ENCODE measurements around the gene HS3ST3A1. TPM values are rescaled to one million over a fixed set of nuclear protein-coding genes. Genes with fewer than 3 reads are reported as not detected.

The HS3ST3A1 gene
- total RNA-seq, 1 donor from 2014 or later: 14.7 TPM

- Mint-ChIP-seq H3K4me1 (no peaks in the 10 kb centered on the region), H3K4me3 (no peak overlapping the region), H3K9me3 (peaks cover 8% of the 10 kb centered on the region), H3K27me3 (ENCODE audit: low read depth) (no peaks in the 10 kb centered on the region), H3K27ac (ENCODE audit: unreplicated experiment) (no peak overlapping the region), H3K36me3 (ENCODE audit: low read depth) (peaks cover 9% of the 10 kb centered on the region)
- TF ChIP-seq CTCF (conservative IDR thresholded peaks at IDR 0.05): no peak
- no peak for DNase-seq (ENCODE audit: low read depth, low spot score)
Measured at GRCh38 chr17:13609941-13610340, 8.2 kb upstream of the HS3ST3A1 start.

GRCh38 chr17:13601322-13601775 lies 380 bp downstream of the HS3ST3A1 start:
- no peak for DNase-seq (ENCODE audit: low read depth, low spot score)
- peaks cover 51% of the 10 kb centered on the region for H3K4me1 Mint-ChIP-seq
- no peaks in the 10 kb centered on the region for H3K36me3 Mint-ChIP-seq (ENCODE audit: low read depth)
- no peak overlapping the region for H3K27ac Mint-ChIP-seq (ENCODE audit: unreplicated experiment)
- peaks cover 3% of the 10 kb centered on the region for H3K9me3 Mint-ChIP-seq
- H3K4me3 Mint-ChIP-seq: peak overlapping the region; percentile 73
- TF ChIP-seq CTCF (conservative IDR thresholded peaks at IDR 0.05): no peak
- H3K27me3 Mint-ChIP-seq (ENCODE audit: low read depth): no peaks in the 10 kb centered on the region

GRCh38 chr17:13600475-13601321 lies 1.0 kb downstream of the HS3ST3A1 start:
- peak; percentile 34 for DNase-seq (ENCODE audit: low read depth, low spot score)
- H3K4me3 Mint-ChIP-seq: peak overlapping the region; percentile 92
- H3K4me1 Mint-ChIP-seq: peaks cover 56% of the 10 kb centered on the region
- H3K36me3 Mint-ChIP-seq (ENCODE audit: low read depth): peaks cover 2% of the 10 kb centered on the region
- peaks cover 1% of the 10 kb centered on the region for H3K9me3 Mint-ChIP-seq
- H3K27me3 Mint-ChIP-seq (ENCODE audit: low read depth): no peaks in the 10 kb centered on the region
- TF ChIP-seq CTCF (conservative IDR thresholded peaks at IDR 0.05): no peak
- no peak overlapping the region for H3K27ac Mint-ChIP-seq (ENCODE audit: unreplicated experiment)

- no peak for TF ChIP-seq CTCF (conservative IDR thresholded peaks at IDR 0.05)
- H3K27ac Mint-ChIP-seq (ENCODE audit: unreplicated experiment): peak overlapping the region; percentile 20
- H3K4me1 Mint-ChIP-seq: peaks cover 65% of the 10 kb centered on the region
- DNase-seq (ENCODE audit: low read depth, low spot score): no peak
- no peaks in the 10 kb centered on the region for H3K27me3 Mint-ChIP-seq (ENCODE audit: low read depth)
- peaks cover 2% of the 10 kb centered on the region for H3K36me3 Mint-ChIP-seq (ENCODE audit: low read depth)
- H3K4me3 Mint-ChIP-seq: peak overlapping the region; percentile 92
- no peaks in the 10 kb centered on the region for H3K9me3 Mint-ChIP-seq
Measured at GRCh38 chr17:13599864-13600263, 1.9 kb downstream of the HS3ST3A1 start.

- Mint-ChIP-seq H3K9me3 (no peaks in the 10 kb centered on the region), H3K27me3 (ENCODE audit: low read depth) (no peaks in the 10 kb centered on the region), H3K27ac (ENCODE audit: unreplicated experiment) (no peak overlapping the region), H3K4me1 (peaks cover 72% of the 10 kb centered on the region), H3K36me3 (ENCODE audit: low read depth) (peaks cover 2% of the 10 kb centered on the region), H3K4me3 (peak overlapping the region; percentile 92)
- DNase-seq (ENCODE audit: low read depth, low spot score): no peak
- no peak for TF ChIP-seq CTCF (conservative IDR thresholded peaks at IDR 0.05)
Measured at GRCh38 chr17:13599168-13599577, 2.6 kb downstream of the HS3ST3A1 start.

All from neural crest cell (in vitro differentiated cells).